Skin epidermis (tissue), 12 donors: ENCODE results near the gene FNIP1.
A peak's percentile ranks its signal among the peaks of the same experiment; 100 is the strongest.
"Not testable (repeated sequence)": the region's sequence is repeated elsewhere in the genome, so short reads cannot be mapped to it uniquely, and the experiment has no call there.

Source experiments
- H3K27ac ChIP-seq, 21 experiments: fragments of 200-600 bp; sonication (generic) in 11 of 21; one replicate each; pipeline ENCODE4 v1.5.0; 2020; ENCODE audit warnings: mild to moderate bottlenecking in 3 of 21, inconsistent platforms in 2 of 21, moderate library complexity in 2 of 21
- H3K4me3 ChIP-seq, 7 experiments: fragments of 200-600 bp; sonication (generic) in 2 of 7; one replicate each; pipeline ENCODE4 v1.5.0; 2020; ENCODE audit warnings: inconsistent platforms in 2 of 7, mild to moderate bottlenecking in 2 of 7, moderate library complexity in 1 of 7

The FNIP1 gene

GRCh38 chr5:131796793-131797693, at the start of gene FNIP1:
TSS of gene FNIP1 (minus strand) at chr5:131797017. CDS start at chr5:131796921, 96 bp downstream.
- Histone ChIP-seq H3K27ac (peak within 1 kb of the TSS; percentile 87 to 100 (median 99)), H3K4me3 (peak within 1 kb of the TSS; percentile 70 to 99 (median 96))

- Histone ChIP-seq H3K4me3 (no peak overlapping the region), H3K27ac (no peak overlapping the region)
These were observed 49.7 kb upstream of the FNIP1 start for GRCh38 chr5:131846536-131846935.

- H3K4me3 ChIP-seq: no peak overlapping the region
- no peak overlapping the region for H3K27ac ChIP-seq
These were observed 49.0 kb upstream of the FNIP1 start for GRCh38 chr5:131845828-131846227.

- H3K4me3 ChIP-seq, H3K27ac ChIP-seq: not testable (repeated sequence)
These were observed 46.2 kb upstream of the FNIP1 start for GRCh38 chr5:131842971-131843370.

- not testable (repeated sequence) for H3K4me3 ChIP-seq, H3K27ac ChIP-seq
These were observed 35.9 kb upstream of the FNIP1 start for GRCh38 chr5:131832702-131833101.

- H3K27ac ChIP-seq: no peak overlapping the region
These were observed 28.7 kb upstream of the FNIP1 start for GRCh38 chr5:131825404-131826013.

GRCh38 chr5:131824631-131825030, 27.8 kb upstream of the FNIP1 start:
- Histone ChIP-seq H3K4me3 (no peak overlapping the region), H3K27ac (no peak overlapping the region)

More at GRCh38 chr5:131825404-131826013, 28.7 kb upstream of the FNIP1 start:
- no peak overlapping the region for H3K4me3 ChIP-seq

- Histone ChIP-seq H3K4me3 (no peak overlapping the region), H3K27ac (no peak overlapping the region)
These were observed 24.4 kb upstream of the FNIP1 start for GRCh38 chr5:131821221-131821620.

- Histone ChIP-seq H3K27ac (no peak overlapping the region), H3K4me3 (no peak overlapping the region)
These were observed 21.3 kb upstream of the FNIP1 start for GRCh38 chr5:131818001-131818724.

GRCh38 chr5:131814990-131815389, 18.2 kb upstream of the FNIP1 start:
- H3K27ac ChIP-seq: no peak overlapping the region
- H3K4me3 ChIP-seq: no peak overlapping the region

GRCh38 chr5:131812371-131813160, 15.7 kb upstream of the FNIP1 start:
- H3K4me3 ChIP-seq: no peak overlapping the region
- no peak overlapping the region for H3K27ac ChIP-seq

GRCh38 chr5:131810510-131811249, 13.9 kb upstream of the FNIP1 start:
- Histone ChIP-seq H3K4me3 (no peak overlapping the region), H3K27ac (no peak overlapping the region)

- peak overlapping the region; percentile 87 to 100 (median 99) for H3K27ac ChIP-seq
- H3K4me3 ChIP-seq: peak overlapping the region; percentile 70 to 99 (median 96)
These were observed 681 bp downstream of the FNIP1 start for GRCh38 chr5:131795879-131796792.

GRCh38 chr5:131795228-131795627, 1.6 kb downstream of the FNIP1 start:
- Histone ChIP-seq H3K4me3 (peak overlapping the region in 6 of 7 experiments; percentile 70 to 99 (median 90)), H3K27ac (peak overlapping the region in 4 of 21 experiments; percentile 87 to 99 (median 98))

GRCh38 chr5:131794586-131794985, 2.2 kb downstream of the FNIP1 start:
- H3K4me3 ChIP-seq: peak overlapping the region in 1 of 7 experiments; percentile 81
- no peak overlapping the region for H3K27ac ChIP-seq

GRCh38 chr5:131792896-131793295, 3.9 kb downstream of the FNIP1 start:
- no peak overlapping the region for H3K4me3 ChIP-seq

GRCh38 chr5:131791866-131792265, 5.0 kb downstream of the FNIP1 start:
- H3K4me3 ChIP-seq: no peak overlapping the region
- no peak overlapping the region for H3K27ac ChIP-seq

More at GRCh38 chr5:131792896-131793295, 3.9 kb downstream of the FNIP1 start:
- H3K27ac ChIP-seq: no peak overlapping the region

- Histone ChIP-seq H3K4me3 (no peak overlapping the region), H3K27ac (no peak overlapping the region)
These were observed 6.3 kb downstream of the FNIP1 start for GRCh38 chr5:131790550-131790949.
